AG10803 (cell line): ENCODE data around the gene THBD.
"Not testable (repeated sequence)": the region's sequence is repeated elsewhere in the genome, so short reads cannot be mapped to it uniquely, and the experiment has no call there.

Experiments used
- DNase-seq: peaks from one replicate; pipeline ENCODE4 v3.0.0; 2010; ENCODE audit warnings: low read depth
- H3K4me3 ChIP-seq: 2 replicates; pipeline ENCODE4 v1.5.1; 2011; ENCODE audit warnings: mild to moderate bottlenecking, low read length, control low read depth
- TF ChIP-seq, protein P1 (sequence below): conservative IDR thresholded peaks from 2 replicates; pipeline ENCODE4 v1.5.1; 2011; ENCODE audit warnings: mild to moderate bottlenecking, low read length, control low read depth, inconsistent platforms

The THBD gene

DNA sequence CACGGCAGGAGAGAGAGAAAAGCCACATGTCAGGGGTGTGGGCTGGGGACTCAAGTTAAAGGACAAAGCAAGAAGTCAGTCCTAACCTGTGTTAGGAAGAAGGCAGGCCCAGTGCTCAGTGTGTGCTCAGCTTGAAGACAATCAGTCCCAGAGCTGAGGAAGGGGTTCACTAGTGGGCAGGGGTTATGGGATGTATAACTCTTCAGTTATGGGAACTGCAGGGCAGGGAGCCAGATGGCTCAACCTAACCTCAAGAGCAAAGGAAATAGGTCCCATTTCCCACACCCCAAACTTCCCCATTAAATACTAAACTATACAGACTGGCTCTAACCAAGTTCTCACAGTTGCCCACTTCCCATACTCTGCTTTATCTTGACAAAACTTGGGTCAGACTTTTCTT is 21.8 kb downstream of the THBD start:
- TF ChIP-seq, protein P1, sequence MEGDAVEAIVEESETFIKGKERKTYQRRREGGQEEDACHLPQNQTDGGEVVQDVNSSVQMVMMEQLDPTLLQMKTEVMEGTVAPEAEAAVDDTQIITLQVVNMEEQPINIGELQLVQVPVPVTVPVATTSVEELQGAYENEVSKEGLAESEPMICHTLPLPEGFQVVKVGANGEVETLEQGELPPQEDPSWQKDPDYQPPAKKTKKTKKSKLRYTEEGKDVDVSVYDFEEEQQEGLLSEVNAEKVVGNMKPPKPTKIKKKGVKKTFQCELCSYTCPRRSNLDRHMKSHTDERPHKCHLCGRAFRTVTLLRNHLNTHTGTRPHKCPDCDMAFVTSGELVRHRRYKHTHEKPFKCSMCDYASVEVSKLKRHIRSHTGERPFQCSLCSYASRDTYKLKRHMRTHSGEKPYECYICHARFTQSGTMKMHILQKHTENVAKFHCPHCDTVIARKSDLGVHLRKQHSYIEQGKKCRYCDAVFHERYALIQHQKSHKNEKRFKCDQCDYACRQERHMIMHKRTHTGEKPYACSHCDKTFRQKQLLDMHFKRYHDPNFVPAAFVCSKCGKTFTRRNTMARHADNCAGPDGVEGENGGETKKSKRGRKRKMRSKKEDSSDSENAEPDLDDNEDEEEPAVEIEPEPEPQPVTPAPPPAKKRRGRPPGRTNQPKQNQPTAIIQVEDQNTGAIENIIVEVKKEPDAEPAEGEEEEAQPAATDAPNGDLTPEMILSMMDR: no peak
- DNase-seq: no peak
- H3K4me3 ChIP-seq: no peak overlapping the region

- DNase-seq, H3K4me3 ChIP-seq: not testable (repeated sequence)
Measured at GRCh38 chr20:23025503-23025902, 24.0 kb downstream of the THBD start.

DNA sequence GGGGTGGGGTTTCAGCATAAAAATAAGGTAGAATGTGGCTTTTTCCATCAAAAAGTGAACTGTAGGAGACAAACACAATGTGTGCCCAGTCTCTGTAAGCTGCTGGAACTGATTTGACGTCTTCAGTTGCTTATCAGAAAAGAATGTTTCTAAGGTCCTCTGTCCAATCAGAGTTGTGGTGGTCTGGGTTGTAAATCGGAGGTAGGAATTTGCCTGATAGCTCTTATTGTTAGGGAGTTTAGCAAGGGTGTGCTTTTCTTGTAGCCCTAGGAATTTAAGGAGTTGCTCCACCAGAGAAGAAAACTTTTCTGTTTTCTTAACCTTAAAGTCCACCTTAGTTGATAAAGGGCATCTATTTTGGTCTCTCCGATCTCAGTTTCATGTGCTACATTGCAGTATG is 24.8 kb downstream of the THBD start:
- no peak for DNase-seq
- no peak overlapping the region for H3K4me3 ChIP-seq
- TF ChIP-seq, protein P1: no peak

DNA sequence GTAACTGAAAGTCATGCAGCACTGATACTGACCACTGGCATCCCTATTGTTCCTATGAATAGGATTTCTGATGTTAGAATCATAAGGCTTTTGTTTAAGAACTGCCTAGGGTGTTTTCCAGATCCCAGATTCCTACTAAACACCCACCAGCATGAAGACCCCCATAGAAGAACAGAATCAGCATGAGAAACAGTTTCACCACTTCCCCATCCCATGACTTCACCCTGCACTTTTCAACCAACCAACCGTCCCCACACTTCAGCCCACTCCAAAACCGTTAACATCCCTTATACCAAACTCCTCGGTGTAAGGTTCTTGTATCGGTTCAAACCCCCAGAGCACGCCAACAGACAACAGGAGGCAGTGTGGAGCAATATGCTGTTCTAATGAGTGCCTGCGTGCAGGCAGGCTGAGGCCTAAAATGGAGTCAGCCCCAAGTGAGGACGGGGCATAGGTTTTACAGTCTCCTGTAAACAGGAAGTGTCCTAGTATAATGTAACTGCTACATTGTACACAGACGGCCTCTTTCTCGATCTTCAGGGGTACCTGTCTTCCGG is 25.8 kb downstream of the THBD start:
- H3K4me3 ChIP-seq: no peak overlapping the region
- TF ChIP-seq, protein P1: no peak
- no peak for DNase-seq

- no peak overlapping the region for H3K4me3 ChIP-seq
- TF ChIP-seq, protein P1: no peak
- no peak for DNase-seq
Measured at GRCh38 chr20:23022849-23023248, 26.6 kb downstream of the THBD start.

DNA sequence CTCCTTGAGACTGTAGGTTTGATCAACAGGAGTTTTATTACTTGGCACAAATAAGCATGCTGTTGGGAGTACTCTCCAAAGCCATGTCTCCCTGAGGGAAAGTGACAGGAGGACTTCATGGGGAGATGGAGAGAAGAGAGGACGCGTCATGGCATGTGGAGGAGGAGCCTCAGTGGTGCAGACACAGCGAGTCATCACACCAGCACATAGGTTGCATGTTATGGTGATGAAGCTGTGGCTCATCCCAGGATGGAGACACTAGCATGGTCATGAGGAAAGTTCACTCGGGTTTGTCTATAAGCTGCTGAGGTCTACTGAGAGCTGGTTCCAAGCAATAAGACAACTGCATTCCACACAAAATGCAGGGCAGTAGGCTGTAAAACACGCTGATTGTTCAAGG is 27.5 kb downstream of the THBD start:
- H3K4me3 ChIP-seq: no peak overlapping the region
- DNase-seq: no peak

GRCh38 chr20:23021541-23021940 is 27.9 kb downstream of the THBD start:
- no peak overlapping the region for H3K4me3 ChIP-seq
- DNase-seq: no peak
- TF ChIP-seq, protein P1: no peak; the same call in 1 of the 2 replicates

More for the DNA sequence above, 27.5 kb downstream of the THBD start:
- TF ChIP-seq, protein P1: no peak
